Measurements from ENCODE around the gene FPGT. TPM values are rescaled to one million over a fixed set of nuclear protein-coding genes. Genes with fewer than 3 reads are reported as not detected.

FPGT gene
- total RNA-seq, 1 donor from 2014 or later, result 10.4 TPM

DNA sequence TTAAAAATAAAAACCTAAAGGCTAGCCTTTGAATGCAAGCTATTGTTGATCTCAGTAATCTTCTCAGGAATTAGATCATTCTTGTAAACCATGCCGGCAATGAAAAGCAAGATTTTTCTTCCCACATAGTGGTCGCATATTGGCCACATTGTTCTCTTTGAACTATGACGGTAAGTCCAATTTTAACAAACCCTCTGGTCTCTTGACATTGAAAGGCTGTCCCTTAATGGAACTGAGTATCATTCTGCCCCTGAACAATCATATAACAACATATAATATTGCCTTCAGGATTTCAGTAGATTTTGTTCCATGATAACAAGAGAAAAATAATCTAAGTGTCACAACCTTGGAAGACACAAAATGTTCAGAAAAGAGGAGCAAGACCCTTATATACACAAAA lies 38.4 kb downstream of the FPGT start:
- Mint-ChIP-seq H3K9me3 (ENCODE audit: unreplicated experiment) (no peaks in the 10 kb centered on the region), H3K36me3 (ENCODE audit: unreplicated experiment) (no peaks in the 10 kb centered on the region), H3K27me3 (ENCODE audit: unreplicated experiment) (peaks cover 3% of the 10 kb centered on the region), H3K4me1 (ENCODE audit: unreplicated experiment) (no peaks in the 10 kb centered on the region), H3K4me3 (ENCODE audit: unreplicated experiment) (no peak overlapping the region), H3K27ac (ENCODE audit: unreplicated experiment) (no peak overlapping the region)
- TF ChIP-seq, protein P1, sequence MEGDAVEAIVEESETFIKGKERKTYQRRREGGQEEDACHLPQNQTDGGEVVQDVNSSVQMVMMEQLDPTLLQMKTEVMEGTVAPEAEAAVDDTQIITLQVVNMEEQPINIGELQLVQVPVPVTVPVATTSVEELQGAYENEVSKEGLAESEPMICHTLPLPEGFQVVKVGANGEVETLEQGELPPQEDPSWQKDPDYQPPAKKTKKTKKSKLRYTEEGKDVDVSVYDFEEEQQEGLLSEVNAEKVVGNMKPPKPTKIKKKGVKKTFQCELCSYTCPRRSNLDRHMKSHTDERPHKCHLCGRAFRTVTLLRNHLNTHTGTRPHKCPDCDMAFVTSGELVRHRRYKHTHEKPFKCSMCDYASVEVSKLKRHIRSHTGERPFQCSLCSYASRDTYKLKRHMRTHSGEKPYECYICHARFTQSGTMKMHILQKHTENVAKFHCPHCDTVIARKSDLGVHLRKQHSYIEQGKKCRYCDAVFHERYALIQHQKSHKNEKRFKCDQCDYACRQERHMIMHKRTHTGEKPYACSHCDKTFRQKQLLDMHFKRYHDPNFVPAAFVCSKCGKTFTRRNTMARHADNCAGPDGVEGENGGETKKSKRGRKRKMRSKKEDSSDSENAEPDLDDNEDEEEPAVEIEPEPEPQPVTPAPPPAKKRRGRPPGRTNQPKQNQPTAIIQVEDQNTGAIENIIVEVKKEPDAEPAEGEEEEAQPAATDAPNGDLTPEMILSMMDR (IDR thresholded peaks at IDR 0.05), result no peak
- no peak for DNase-seq (ENCODE audit: extremely low spot score, unreplicated experiment)

DNA sequence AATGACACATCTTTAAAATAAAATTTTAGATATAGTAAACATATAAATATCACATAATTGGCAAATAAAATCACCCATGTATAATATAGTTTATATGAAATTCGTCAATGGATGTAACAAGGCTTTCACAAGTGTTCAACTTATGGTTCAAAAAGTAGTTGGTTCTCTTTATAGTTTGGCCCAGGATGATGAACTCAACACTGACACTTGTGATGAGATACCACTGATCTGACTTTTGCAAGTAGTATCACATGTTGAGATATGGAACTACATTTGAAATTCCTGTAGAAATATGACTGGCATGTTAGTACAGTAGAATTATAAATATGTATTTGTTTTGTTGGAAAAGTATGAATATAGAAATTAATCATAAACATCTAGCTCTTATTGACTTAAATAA lies 39.0 kb downstream of the FPGT start:
- Mint-ChIP-seq H3K9me3 (ENCODE audit: unreplicated experiment) (no peaks in the 10 kb centered on the region), H3K27me3 (ENCODE audit: unreplicated experiment) (peaks cover 3% of the 10 kb centered on the region), H3K4me1 (ENCODE audit: unreplicated experiment) (no peaks in the 10 kb centered on the region), H3K27ac (ENCODE audit: unreplicated experiment) (no peak overlapping the region), H3K36me3 (ENCODE audit: unreplicated experiment) (no peaks in the 10 kb centered on the region), H3K4me3 (ENCODE audit: unreplicated experiment) (no peak overlapping the region)
- DNase-seq (ENCODE audit: extremely low spot score, unreplicated experiment), result no peak
- TF ChIP-seq, protein P1 (IDR thresholded peaks at IDR 0.05), result no peak

DNA sequence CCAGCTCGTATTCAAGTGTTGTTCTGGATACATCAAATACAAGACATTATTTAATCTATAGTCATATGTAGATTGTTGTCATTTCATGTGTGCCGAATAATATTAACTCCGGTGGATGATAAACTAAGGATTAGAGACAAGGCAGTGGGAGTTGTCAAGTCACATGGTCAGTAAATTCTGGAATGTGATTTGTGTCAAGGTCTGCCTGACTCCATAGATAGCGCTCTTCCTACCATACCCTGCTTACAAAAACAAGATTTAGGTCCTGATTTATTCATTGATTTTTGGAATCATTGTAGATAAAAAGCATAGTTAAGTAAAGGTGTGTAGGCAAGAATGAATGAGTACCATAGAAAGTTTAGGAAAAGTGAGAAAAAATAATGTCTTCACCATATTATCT lies 39.7 kb downstream of the FPGT start:
- no peaks in the 10 kb centered on the region for H3K36me3 Mint-ChIP-seq (ENCODE audit: unreplicated experiment)
- H3K27ac Mint-ChIP-seq (ENCODE audit: unreplicated experiment), result no peak overlapping the region
- TF ChIP-seq, protein P1 (IDR thresholded peaks at IDR 0.05), result no peak
- peaks cover 3% of the 10 kb centered on the region for H3K27me3 Mint-ChIP-seq (ENCODE audit: unreplicated experiment)
- no peak overlapping the region for H3K4me3 Mint-ChIP-seq (ENCODE audit: unreplicated experiment)
- no peaks in the 10 kb centered on the region for H3K9me3 Mint-ChIP-seq (ENCODE audit: unreplicated experiment)
- no peak for DNase-seq (ENCODE audit: extremely low spot score, unreplicated experiment)
- no peaks in the 10 kb centered on the region for H3K4me1 Mint-ChIP-seq (ENCODE audit: unreplicated experiment)

DNA sequence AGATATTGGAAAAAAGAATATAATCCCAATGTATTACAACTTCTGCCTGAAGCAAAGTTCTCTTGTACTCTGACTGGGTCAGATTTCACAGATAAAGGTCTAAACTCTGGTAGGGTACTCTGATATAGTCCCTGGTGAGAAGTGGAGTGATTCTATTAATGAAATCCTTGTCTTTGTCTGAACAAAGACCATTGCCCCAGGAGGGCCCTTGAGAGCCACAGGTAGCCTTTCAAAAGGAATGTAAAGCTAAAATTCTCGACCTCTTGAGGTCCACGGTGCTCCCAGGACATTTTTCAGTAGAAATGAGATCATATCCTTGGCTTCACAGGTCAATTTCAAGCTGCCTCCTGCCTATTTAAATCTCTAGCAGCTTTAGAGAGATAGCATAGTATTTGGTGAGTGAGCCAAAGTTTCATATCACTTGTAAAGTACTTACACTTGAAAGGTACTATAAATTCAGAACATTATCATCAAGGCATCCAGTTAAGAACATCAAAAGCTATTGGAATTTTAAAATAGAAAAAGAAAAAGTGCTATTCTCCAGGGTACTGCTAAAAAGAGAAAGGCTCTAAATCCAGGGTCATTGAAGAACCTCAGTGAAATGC lies 47.2 kb downstream of the FPGT start:
- DNase-seq (ENCODE audit: extremely low spot score, unreplicated experiment), result no peak
- Mint-ChIP-seq H3K4me1 (ENCODE audit: unreplicated experiment) (no peaks in the 10 kb centered on the region), H3K36me3 (ENCODE audit: unreplicated experiment) (no peaks in the 10 kb centered on the region), H3K27me3 (ENCODE audit: unreplicated experiment) (peaks cover 2% of the 10 kb centered on the region), H3K9me3 (ENCODE audit: unreplicated experiment) (peaks cover 3% of the 10 kb centered on the region), H3K4me3 (ENCODE audit: unreplicated experiment) (no peak overlapping the region), H3K27ac (ENCODE audit: unreplicated experiment) (no peak overlapping the region)
- TF ChIP-seq, protein P1 (IDR thresholded peaks at IDR 0.05), result no peak

DNA sequence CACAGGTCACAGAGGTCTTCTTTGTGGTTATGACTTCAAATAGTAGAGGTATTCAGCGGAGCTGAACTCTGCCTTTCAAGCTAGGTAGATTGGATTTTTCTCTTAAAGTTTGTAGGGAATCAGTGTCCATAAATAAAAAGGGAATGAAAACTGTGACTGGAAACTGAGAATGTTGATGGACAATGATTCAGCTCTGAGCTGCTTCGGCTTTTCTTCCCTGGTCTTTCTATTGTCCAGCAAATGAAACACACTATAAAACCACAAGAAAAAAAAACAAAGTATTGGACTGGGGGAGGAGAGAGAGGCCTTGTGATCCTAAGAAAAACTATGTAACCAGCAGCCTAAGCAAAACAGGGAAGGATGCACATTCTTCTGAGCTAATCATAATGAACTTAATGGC lies 48.3 kb downstream of the FPGT start:
- Mint-ChIP-seq H3K27ac (ENCODE audit: unreplicated experiment) (no peak overlapping the region), H3K4me3 (ENCODE audit: unreplicated experiment) (no peak overlapping the region), H3K27me3 (ENCODE audit: unreplicated experiment) (peaks cover 2% of the 10 kb centered on the region), H3K36me3 (ENCODE audit: unreplicated experiment) (no peaks in the 10 kb centered on the region), H3K9me3 (ENCODE audit: unreplicated experiment) (peaks cover 3% of the 10 kb centered on the region), H3K4me1 (ENCODE audit: unreplicated experiment) (no peaks in the 10 kb centered on the region)
- TF ChIP-seq, protein P1 (IDR thresholded peaks at IDR 0.05), result no peak
- DNase-seq (ENCODE audit: extremely low spot score, unreplicated experiment), result no peak

Measured in osteocyte (in vitro differentiated cells).